Measurements from ENCODE around the gene RAPGEF6.
"Not testable (repeated sequence)": the region's sequence is repeated elsewhere in the genome, so short reads cannot be mapped to it uniquely, and the experiment has no call there.

RAPGEF6 gene

GRCh38 chr5:131634996-131635683 is at the start of gene RAPGEF6:
Gene RAPGEF6 (minus strand): TSS chr5:131635229. CDS start chr5:131635030, 199 bp downstream.
- no peak for TF ChIP-seq CTCF (conservative IDR thresholded peaks at IDR 0.05; ENCODE audit: low read depth)
- peak within 1 kb of the TSS; percentile 99 for H3K27ac ChIP-seq
- ChIA-PET POLR2A (ENCODE audit: low non-redundant PET) (interaction anchor here (1.0 to 1.1 kb wide), 2 partner anchors 10 to 373 kb away, joined by 3 to 6 read pairs; no protein-coding TSS in a partner anchor), CTCF (no interaction called here)
- DNase-seq (ENCODE audit: low spot score) = peak; percentile 98

- DNase-seq (ENCODE audit: low spot score) = no peak
- ChIA-PET POLR2A (ENCODE audit: low non-redundant PET) (no interaction called here), CTCF (interaction anchor here (0.7 kb wide), 1 partner anchor 126 kb away, joined by 4 read pairs; no protein-coding TSS in a partner anchor)
- H3K27ac ChIP-seq = no peak overlapping the region
- no peak for TF ChIP-seq CTCF (conservative IDR thresholded peaks at IDR 0.05; ENCODE audit: low read depth)
Measured at GRCh38 chr5:131684595-131684994, 49.6 kb upstream of the RAPGEF6 start.

- CTCF ChIA-PET = interaction anchor here (0.7 kb wide), 1 partner anchor 126 kb away, joined by 4 read pairs; no protein-coding TSS in a partner anchor
- H3K27ac ChIP-seq = no peak overlapping the region
- no peak for DNase-seq (ENCODE audit: low spot score)
- POLR2A ChIA-PET (ENCODE audit: low non-redundant PET) = no interaction called here
- TF ChIP-seq CTCF (conservative IDR thresholded peaks at IDR 0.05; ENCODE audit: low read depth) = no peak
Measured at GRCh38 chr5:131684051-131684450, 49.0 kb upstream of the RAPGEF6 start.

- ChIA-PET CTCF (no interaction called here), POLR2A (ENCODE audit: low non-redundant PET) (no interaction called here)
- TF ChIP-seq CTCF (conservative IDR thresholded peaks at IDR 0.05; ENCODE audit: low read depth) = no peak
- no peak overlapping the region for H3K27ac ChIP-seq
- no peak for DNase-seq (ENCODE audit: low spot score)
Measured at GRCh38 chr5:131682826-131683225, 47.8 kb upstream of the RAPGEF6 start.

GRCh38 chr5:131682175-131682574 is 47.1 kb upstream of the RAPGEF6 start:
- TF ChIP-seq CTCF (conservative IDR thresholded peaks at IDR 0.05; ENCODE audit: low read depth) = no peak
- no peak for DNase-seq (ENCODE audit: low spot score)
- no peak overlapping the region for H3K27ac ChIP-seq
- POLR2A ChIA-PET (ENCODE audit: low non-redundant PET) = no interaction called here
- CTCF ChIA-PET = no interaction called here

- DNase-seq (ENCODE audit: low spot score) = no peak
- H3K27ac ChIP-seq = no peak overlapping the region
- POLR2A ChIA-PET (ENCODE audit: low non-redundant PET) = no interaction called here
- TF ChIP-seq CTCF (conservative IDR thresholded peaks at IDR 0.05; ENCODE audit: low read depth) = no peak
- CTCF ChIA-PET = interaction anchor here (0.7 kb wide), 2 partner anchors 27 to 90 kb away, joined by 3 to 4 read pairs; no protein-coding TSS in a partner anchor
Measured at GRCh38 chr5:131679911-131680310, 44.9 kb upstream of the RAPGEF6 start.

GRCh38 chr5:131678273-131678672 is 43.2 kb upstream of the RAPGEF6 start:
- POLR2A ChIA-PET (ENCODE audit: low non-redundant PET); CTCF ChIA-PET; DNase-seq (ENCODE audit: low spot score); H3K27ac ChIP-seq: not testable (repeated sequence)

Data from RWPE1 (cell line).